NT2/D1 (cell line): ENCODE data around the gene THTPA.

ENCODE experiments used
- SUZ12 ChIP-seq: IDR thresholded peaks from 2 replicates; pipeline ENCODE4 v1.6.1; 2011; ENCODE audit not compliant: insufficient read length, insufficient read depth; ENCODE audit errors: extremely low read depth
- YY1 ChIP-seq: IDR thresholded peaks from 2 replicates; pipeline ENCODE4 v1.6.1; 2011; ENCODE audit not compliant: insufficient read length, insufficient read depth

DNA sequence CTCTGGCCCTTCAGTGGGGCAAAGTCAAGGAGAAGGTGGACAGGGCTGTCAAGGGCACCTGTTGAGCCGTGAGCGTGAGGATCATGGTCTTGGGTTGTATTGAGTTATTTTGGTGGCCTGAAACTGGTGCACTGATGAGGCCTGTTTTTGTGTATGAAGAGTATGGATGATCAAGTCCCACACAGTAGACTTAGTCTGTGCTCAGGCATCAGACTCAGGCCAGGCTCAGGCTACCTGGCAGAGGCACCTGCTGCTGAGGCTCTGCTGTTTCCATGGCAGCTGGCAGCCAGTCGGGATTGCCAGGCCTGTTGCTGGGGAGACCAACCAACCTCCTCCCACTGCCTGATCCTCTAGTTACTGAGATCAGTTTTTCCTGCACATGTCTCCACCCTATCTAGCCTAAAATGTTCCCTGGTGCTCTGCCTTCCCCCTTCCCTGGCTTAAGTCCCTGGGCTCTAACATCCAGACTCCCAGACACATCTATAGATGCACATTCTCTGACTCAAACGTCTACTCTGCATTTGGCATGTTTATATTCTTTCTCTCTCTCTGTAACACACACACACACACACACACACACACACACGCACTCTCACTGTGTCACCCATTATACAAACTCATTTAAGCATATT is 17.4 kb downstream of the THTPA start:
- no peak for TF ChIP-seq SUZ12
- no peak for TF ChIP-seq YY1
